Mesenchymal stem cell (in vitro differentiated cells and primary cell): Measurements from ENCODE around the gene NUDT16L1.

ENCODE experiments used
- DNase-seq: peaks from one replicate; pipeline ENCODE4 v3.0.0-alpha.2; 2013
- H2AFZ ChIP-seq: one replicate; pipeline ENCODE4 v1.6.1; 2013; ENCODE audit warnings: low read depth, mild to moderate bottlenecking, control low read depth, inconsistent platforms, low read length, moderate library complexity
- H2AK5ac ChIP-seq: 2 replicates; pipeline ENCODE4 v1.6.1; 2013; ENCODE audit warnings: low read length, moderate library complexity, mild to moderate bottlenecking, inconsistent platforms; ENCODE audit not compliant: severe bottlenecking
- H2BK120ac ChIP-seq: one replicate; pipeline ENCODE4 v1.6.1; 2013; ENCODE audit warnings: low read depth, mild to moderate bottlenecking, inconsistent platforms, low read length, moderate library complexity
- H2BK12ac ChIP-seq, 2 experiments: one replicate each; pipeline ENCODE4 v1.6.1; 2013; ENCODE audit warnings: inconsistent platforms in 2 of 2, low read length in 2 of 2, mild to moderate bottlenecking in 2 of 2, moderate library complexity in 2 of 2, control low read depth in 1 of 2
- H2BK15ac ChIP-seq: one replicate; pipeline ENCODE4 v1.6.1; 2013; ENCODE audit warnings: mild to moderate bottlenecking, low read depth, inconsistent platforms; ENCODE audit not compliant: poor library complexity, severe bottlenecking
- H2BK5ac ChIP-seq: 2 replicates; pipeline ENCODE4 v1.6.1; 2013; ENCODE audit warnings: low read depth, mild to moderate bottlenecking, low read length, control low read depth, inconsistent platforms; ENCODE audit not compliant: poor library complexity, severe bottlenecking
- H3K14ac ChIP-seq, 2 experiments: one replicate each; pipeline ENCODE4 v1.6.1; 2013; ENCODE audit warnings: inconsistent platforms in 2 of 2, low read length in 2 of 2, control low read depth in 1 of 2, mild to moderate bottlenecking in 1 of 2, moderate library complexity in 1 of 2
- H3K18ac ChIP-seq, 2 experiments: one replicate each; pipeline ENCODE4 v1.6.1; 2013; ENCODE audit warnings: inconsistent platforms in 2 of 2, low read length in 2 of 2, control low read depth in 1 of 2, low read depth in 1 of 2, mild to moderate bottlenecking in 1 of 2
- H3K23ac ChIP-seq, 2 experiments: one replicate each; pipeline ENCODE4 v1.6.1; 2013; ENCODE audit warnings: inconsistent platforms in 2 of 2, low read length in 2 of 2, mild to moderate bottlenecking in 2 of 2, moderate library complexity in 2 of 2, control low read depth in 1 of 2
- H3K27ac ChIP-seq: 2 replicates; pipeline ENCODE4 v1.5.1; 2013; ENCODE audit warnings: mild to moderate bottlenecking, moderate library complexity, low read length, control low read depth, inconsistent platforms; ENCODE audit not compliant: poor library complexity, severe bottlenecking
- H3K27me3 ChIP-seq, 2 experiments: 2 replicates each; pipeline versions ENCODE4 v1.6.1 to v1.7.0; 2013; ENCODE audit warnings: low read length in 2 of 2, mild to moderate bottlenecking in 2 of 2, moderate library complexity in 2 of 2, control low read depth in 1 of 2, inconsistent platforms in 1 of 2; ENCODE audit not compliant: control insufficient read depth in 1 of 2, insufficient read depth in 1 of 2
- H3K36me3 ChIP-seq, 2 experiments: 2 replicates each; pipeline versions ENCODE4 v1.6.1 to v1.7.0; 2013; ENCODE audit warnings: low read length in 2 of 2, control low read depth in 1 of 2, inconsistent platforms in 1 of 2, low read depth in 1 of 2, mild to moderate bottlenecking in 1 of 2; ENCODE audit not compliant: insufficient read depth in 2 of 2, control insufficient read depth in 1 of 2
- H3K4ac ChIP-seq, 2 experiments: one replicate each; pipeline ENCODE4 v1.6.1; 2013; ENCODE audit warnings: inconsistent platforms in 2 of 2, low read length in 2 of 2, mild to moderate bottlenecking in 2 of 2, moderate library complexity in 2 of 2, control low read depth in 1 of 2, low read depth in 1 of 2
- H3K4me1 ChIP-seq: 2 replicates; pipeline ENCODE4 v1.6.1; 2013; ENCODE audit warnings: low read depth, low read length, control low read depth; ENCODE audit not compliant: control insufficient read depth, insufficient read depth
- H3K4me2 ChIP-seq: 2 replicates; pipeline ENCODE4 v1.6.1; 2013; ENCODE audit warnings: low read length, mild to moderate bottlenecking, inconsistent platforms; ENCODE audit not compliant: poor library complexity, severe bottlenecking
- H3K4me3 ChIP-seq, 2 experiments: 2 replicates each; pipeline versions ENCODE4 v1.5.1 to v1.7.0; 2013; ENCODE audit warnings: low read length in 2 of 2, mild to moderate bottlenecking in 2 of 2, control low read depth in 1 of 2, low read depth in 1 of 2; ENCODE audit not compliant: insufficient read depth in 1 of 2
- H3K79me1 ChIP-seq: replicated peaks from 2 replicates; pipeline ENCODE4 v1.6.1; 2013; ENCODE audit warnings: mild to moderate bottlenecking, control low read depth, low read length, inconsistent platforms; ENCODE audit not compliant: poor library complexity, severe bottlenecking
- H3K9ac ChIP-seq: 2 replicates; pipeline ENCODE4 v1.7.0; 2013; ENCODE audit warnings: mild to moderate bottlenecking, low read length, moderate library complexity
- H3K9me3 ChIP-seq: 2 replicates; pipeline ENCODE4 v1.7.0; 2013; ENCODE audit warnings: mild to moderate bottlenecking, low read length; ENCODE audit not compliant: control insufficient read depth
- H4K8ac ChIP-seq: one replicate; pipeline ENCODE4 v1.6.1; 2013; ENCODE audit warnings: inconsistent platforms, mild to moderate bottlenecking, low read length, moderate library complexity
- H4K91ac ChIP-seq: one replicate; pipeline ENCODE4 v1.6.1; 2013; ENCODE audit warnings: mild to moderate bottlenecking, low read length, inconsistent platforms
- WGBS: methylation state at CpG from one replicate; pipeline ENCODE4 v1.1.7; 2013; ENCODE audit warnings: mixed read lengths; 5-methylcytosine and 5-hydroxymethylcytosine counted together

NUDT16L1 gene

GRCh38 chr16:4688674-4689045 lies 4.7 kb upstream of the NUDT16L1 start:
- Histone ChIP-seq H2BK120ac (no peak overlapping the region), H3K9ac (no peak overlapping the region), H4K8ac (no peak overlapping the region), H2BK15ac (no peak overlapping the region), H4K91ac (no peak overlapping the region), H2AFZ (no peak overlapping the region), H3K4me1 (peaks cover 18% of the 10 kb centered on the region), H2BK5ac (no peak overlapping the region), H3K79me1 (peaks cover 20% of the 10 kb centered on the region), H3K4ac (no peak overlapping the region), H2BK12ac (no peak overlapping the region), H3K9me3 (no peaks in the 10 kb centered on the region), H3K18ac (no peak overlapping the region), H2AK5ac (no peak overlapping the region), H3K14ac (no peak overlapping the region), H3K23ac (no peak overlapping the region), H3K4me3 (peak overlapping the region in 1 of 2 experiments; percentile 14), H3K27me3 (no peaks in the 10 kb centered on the region), H3K27ac (no peak overlapping the region), H3K36me3 (peaks cover 39 to 77% of the 10 kb centered on the region in 2 experiments), H3K4me2 (no peak overlapping the region)
- WGBS, result 95% methylated on average over 22 of the region's 22 CpGs
- no peak for DNase-seq

GRCh38 chr16:4689091-4689671 lies 4.2 kb upstream of the NUDT16L1 start:
- Histone ChIP-seq H2AK5ac (no peak overlapping the region), H3K27me3 (no peaks in the 10 kb centered on the region), H2BK120ac (no peak overlapping the region), H2BK12ac (no peak overlapping the region), H3K4ac (no peak overlapping the region), H2AFZ (no peak overlapping the region), H4K91ac (no peak overlapping the region), H3K4me2 (no peak overlapping the region), H3K14ac (no peak overlapping the region), H3K4me3 (no peak overlapping the region), H2BK15ac (no peak overlapping the region), H3K79me1 (peaks cover 17% of the 10 kb centered on the region), H3K9ac (no peak overlapping the region), H3K23ac (no peak overlapping the region), H3K36me3 (peaks cover 35 to 72% of the 10 kb centered on the region in 2 experiments), H3K9me3 (no peaks in the 10 kb centered on the region), H4K8ac (no peak overlapping the region), H3K27ac (no peak overlapping the region), H3K4me1 (peaks cover 18% of the 10 kb centered on the region), H2BK5ac (no peak overlapping the region), H3K18ac (no peak overlapping the region)
- no peak for DNase-seq
- WGBS, result 95% methylated on average over 21 of the region's 21 CpGs

DNA sequence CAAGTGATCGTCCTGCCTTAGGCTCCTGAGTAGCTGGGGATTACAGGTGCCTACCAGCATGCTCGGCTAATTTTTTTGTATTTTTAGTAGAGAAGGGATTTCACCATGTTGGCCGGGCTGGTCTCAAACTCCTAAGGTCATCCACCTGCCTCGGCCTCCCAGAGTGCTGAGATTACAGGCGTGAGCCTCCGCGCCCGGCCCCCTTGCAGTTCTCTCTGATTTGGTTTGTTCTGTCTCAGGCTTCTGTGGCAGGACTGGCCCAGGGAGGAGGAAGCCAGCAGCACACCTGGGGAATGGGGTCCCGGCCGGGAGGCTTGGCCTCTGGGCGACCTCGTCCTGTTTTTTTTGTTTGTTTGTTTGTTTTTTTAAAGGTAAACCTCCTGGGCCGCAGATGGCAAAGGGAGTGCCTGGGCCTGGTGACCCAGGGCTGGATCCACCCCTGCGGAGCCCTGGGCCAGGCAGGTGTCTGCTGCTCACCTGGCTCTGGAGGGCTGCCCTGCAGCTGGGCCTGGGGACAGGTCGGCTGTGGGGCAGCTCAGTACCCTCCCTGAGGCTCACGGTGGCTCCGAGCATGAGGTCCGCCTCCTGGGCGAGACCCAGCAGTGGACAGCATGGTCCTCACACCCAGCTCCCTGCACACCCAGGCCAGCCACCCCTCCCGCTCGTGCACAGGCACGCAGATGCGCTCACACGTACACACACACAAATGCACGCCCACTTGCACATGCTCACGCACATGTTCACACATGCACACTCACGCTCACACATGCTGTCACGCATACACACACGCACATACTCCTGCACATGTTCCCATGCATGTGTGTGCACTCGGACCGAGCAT lies 3.3 kb upstream of the NUDT16L1 start:
- no peak overlapping the region for H4K8ac ChIP-seq
- no peak overlapping the region for H3K4me3 ChIP-seq
- H2AK5ac ChIP-seq, result no peak overlapping the region
- H3K27ac ChIP-seq, result no peak overlapping the region
- WGBS, result 91% methylated on average over 27 of the region's 31 CpGs
- peaks cover 26% of the 10 kb centered on the region for H3K4me1 ChIP-seq
- peaks cover 29 to 69% of the 10 kb centered on the region in 2 experiments for H3K36me3 ChIP-seq
- peak overlapping the region in 1 of 2 experiments; percentile 34 for H3K18ac ChIP-seq
- H3K9me3 ChIP-seq, result no peaks in the 10 kb centered on the region
- no peak overlapping the region for H2BK5ac ChIP-seq
- H3K9ac ChIP-seq, result no peak overlapping the region
- no peak overlapping the region for H2AFZ ChIP-seq
- H3K14ac ChIP-seq, result no peak overlapping the region
- no peak overlapping the region for H2BK120ac ChIP-seq
- H3K79me1 ChIP-seq, result peaks cover 10% of the 10 kb centered on the region
- H2BK15ac ChIP-seq, result no peak overlapping the region
- H3K4me2 ChIP-seq, result no peak overlapping the region
- peak overlapping the region; percentile 36 for H4K91ac ChIP-seq
- no peak overlapping the region for H3K23ac ChIP-seq
- H2BK12ac ChIP-seq, result no peak overlapping the region
- no peak overlapping the region for H3K4ac ChIP-seq
- no peaks in the 10 kb centered on the region for H3K27me3 ChIP-seq
- DNase-seq, result no peak

GRCh38 chr16:4690946-4691665 lies 2.3 kb upstream of the NUDT16L1 start:
- H3K36me3 ChIP-seq, result peaks cover 35 to 69% of the 10 kb centered on the region in 2 experiments
- no peak overlapping the region for H3K27ac ChIP-seq
- no peak overlapping the region for H4K8ac ChIP-seq
- no peaks in the 10 kb centered on the region for H3K9me3 ChIP-seq
- 91% methylated on average over 19 of the region's 19 CpGs for WGBS
- no peak overlapping the region for H2AK5ac ChIP-seq
- H2BK120ac ChIP-seq, result no peak overlapping the region
- no peak overlapping the region for H2AFZ ChIP-seq
- peaks cover 31% of the 10 kb centered on the region for H3K4me1 ChIP-seq
- no peak overlapping the region for H3K4me2 ChIP-seq
- no peak overlapping the region for H4K91ac ChIP-seq
- DNase-seq, result no peak
- no peak overlapping the region for H3K9ac ChIP-seq
- H3K4ac ChIP-seq, result no peak overlapping the region
- no peak overlapping the region for H3K4me3 ChIP-seq
- H3K14ac ChIP-seq, result no peak overlapping the region
- no peak overlapping the region for H3K23ac ChIP-seq
- H2BK5ac ChIP-seq, result no peak overlapping the region
- no peak overlapping the region for H2BK15ac ChIP-seq
- no peak overlapping the region for H3K18ac ChIP-seq
- H2BK12ac ChIP-seq, result no peak overlapping the region
- peaks cover 7% of the 10 kb centered on the region for H3K79me1 ChIP-seq
- H3K27me3 ChIP-seq, result no peaks in the 10 kb centered on the region
